Stimulated activated CD8-positive, alpha-beta memory T cell treated with anti-CD3 and anti-CD28 coated beads, Interleukin-2, amount 100 ng/mL, for 48 hours (primary cell): Measurements from ENCODE around the gene RNASEH2A.
"Not testable (repeated sequence)": the region's sequence is repeated elsewhere in the genome, so short reads cannot be mapped to it uniquely, and the experiment has no call there.

Experiments used
- DNase-seq, 2 donors: peaks; one replicate each; pipeline ENCODE4 v3.0.0-alpha.2; 2020; ENCODE audit warnings: low read depth in 2 of 2

Gene RNASEH2A

DNA sequence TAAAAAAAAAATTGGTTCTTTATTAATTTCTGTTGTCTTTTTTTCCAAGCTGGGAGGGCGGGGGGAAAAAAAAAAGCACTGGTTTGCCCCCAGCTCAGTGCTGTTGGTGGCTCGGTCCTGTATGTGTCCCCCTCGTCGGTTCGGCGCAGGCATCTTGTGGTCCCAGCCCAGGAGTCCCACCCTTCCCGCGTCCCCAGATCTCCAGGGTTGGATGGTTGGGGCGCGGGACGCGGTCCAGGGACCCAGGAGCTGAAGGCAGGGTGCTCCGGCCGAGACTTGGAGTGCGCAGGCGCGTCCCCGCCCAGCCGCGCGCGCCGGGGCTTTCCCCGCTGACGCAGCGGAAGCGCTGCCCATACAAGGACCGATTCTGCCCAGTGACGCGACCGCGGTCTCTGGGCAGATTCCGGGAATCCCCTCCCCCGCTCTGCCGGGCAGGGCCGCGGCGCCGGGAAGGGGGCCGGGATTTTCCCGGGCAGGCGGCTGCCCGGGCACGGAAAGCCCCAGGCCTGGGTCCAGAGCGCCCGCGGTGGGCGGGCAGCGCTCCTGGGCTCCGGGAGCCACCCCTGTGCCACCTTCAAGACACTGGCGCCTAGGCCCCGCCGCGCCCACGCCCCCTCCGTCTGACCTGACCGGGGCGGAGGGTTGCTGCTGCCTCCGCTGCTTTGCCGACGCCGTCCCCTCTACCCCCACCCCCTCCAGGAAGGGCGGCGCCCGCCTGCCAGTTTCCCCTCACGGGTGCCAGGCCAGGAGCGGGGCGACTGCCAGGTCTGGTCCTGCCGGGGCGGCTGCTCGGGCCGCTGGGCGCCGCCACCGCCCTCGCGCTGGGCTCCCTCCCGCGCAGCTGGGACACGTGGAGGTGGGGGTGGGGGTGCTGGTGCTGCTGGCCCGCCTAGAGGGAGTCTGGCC lies 12.8 kb upstream of the RNASEH2A start:
- peak; percentile 88 to 91 for DNase-seq

- DNase-seq, result no peak
These were observed 12.0 kb upstream of the RNASEH2A start for GRCh38 chr19:12794196-12794941.

DNA sequence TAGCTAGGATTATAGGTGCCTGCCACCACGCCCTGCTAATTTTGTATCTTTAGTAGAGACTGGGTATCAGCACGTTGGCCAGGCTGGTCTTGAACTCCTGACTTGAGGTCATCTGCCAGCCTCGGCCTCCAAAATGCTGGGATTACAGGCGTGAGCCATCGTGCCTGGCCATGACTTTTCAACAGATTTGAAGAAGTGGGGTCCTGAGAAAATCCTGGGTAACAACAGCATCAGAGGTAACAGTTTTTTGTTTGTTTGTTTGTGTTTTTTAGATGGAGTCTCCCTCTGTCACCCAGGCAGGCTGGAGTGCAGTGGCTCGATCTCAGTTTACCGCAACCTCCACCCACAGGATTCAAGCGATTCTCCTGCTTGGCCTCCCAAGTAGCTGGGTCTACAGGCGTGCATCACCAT lies 11.4 kb upstream of the RNASEH2A start:
- no peak for DNase-seq

DNA sequence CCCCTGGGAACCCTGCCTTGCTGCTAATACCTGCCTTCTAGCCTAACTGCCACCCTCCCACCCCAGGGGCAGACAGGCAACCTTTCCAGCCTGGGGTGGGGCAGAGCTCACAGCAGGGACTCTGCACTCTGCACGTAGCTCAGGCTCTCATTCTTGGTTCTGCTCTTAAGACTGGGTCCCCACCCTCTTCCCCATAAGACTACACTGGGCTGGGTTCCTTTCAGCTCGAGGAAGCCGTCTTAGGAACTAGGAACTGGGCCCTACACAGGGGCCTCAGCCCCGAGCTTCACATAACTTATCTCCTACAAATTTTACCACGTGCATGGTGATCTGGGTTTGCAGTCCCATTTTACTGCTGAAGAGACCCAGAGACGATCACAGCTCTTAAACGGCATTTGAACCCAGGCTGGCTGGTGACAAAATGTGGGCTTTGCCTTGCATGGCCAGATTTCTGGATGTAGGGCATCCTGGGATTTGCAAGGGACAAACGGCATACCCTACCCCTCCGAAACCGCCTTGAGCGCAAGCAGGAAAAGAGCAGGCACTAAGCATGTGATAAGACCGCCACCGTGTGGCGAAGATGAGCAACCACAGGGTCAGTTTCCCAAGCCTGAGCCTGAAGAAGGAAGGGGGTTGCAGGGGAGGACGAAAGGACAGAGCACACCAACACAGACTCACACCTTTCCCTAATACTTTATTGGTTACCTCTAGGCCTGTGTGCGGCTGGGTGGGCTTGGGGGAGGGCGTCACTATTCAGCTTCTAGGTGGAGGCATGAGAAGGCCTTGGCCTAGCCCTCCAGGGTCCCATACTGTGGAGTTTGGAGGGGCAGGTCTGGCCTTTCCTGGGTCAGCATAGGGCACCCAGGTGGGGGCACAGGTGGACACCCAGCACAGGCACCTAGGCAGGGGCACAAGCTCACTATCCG lies 10.0 kb upstream of the RNASEH2A start:
- DNase-seq, result peak in 1 of 2 donors; percentile 62

DNA sequence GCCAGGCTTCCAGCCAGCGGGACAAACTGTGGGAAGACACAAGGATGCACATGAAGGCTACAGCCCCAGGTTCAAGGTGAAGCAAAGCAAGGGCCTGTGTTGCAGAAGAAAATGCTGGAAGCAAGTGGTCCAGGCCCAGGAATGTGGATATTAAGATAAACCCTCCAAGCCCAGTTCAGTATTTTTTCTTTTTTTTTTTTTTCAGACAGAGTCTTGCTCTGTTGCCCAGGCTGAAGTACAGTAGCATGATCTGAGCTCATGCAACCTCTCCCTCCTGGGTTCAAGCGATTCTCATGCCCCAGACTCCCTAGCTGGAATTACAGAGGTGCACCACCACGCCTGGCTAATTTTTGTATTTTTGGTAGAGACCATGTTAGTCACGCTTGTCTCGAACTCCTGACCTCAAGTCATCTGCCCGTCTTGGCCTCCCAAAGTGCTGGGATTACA lies 9.2 kb upstream of the RNASEH2A start:
- no peak for DNase-seq

DNA sequence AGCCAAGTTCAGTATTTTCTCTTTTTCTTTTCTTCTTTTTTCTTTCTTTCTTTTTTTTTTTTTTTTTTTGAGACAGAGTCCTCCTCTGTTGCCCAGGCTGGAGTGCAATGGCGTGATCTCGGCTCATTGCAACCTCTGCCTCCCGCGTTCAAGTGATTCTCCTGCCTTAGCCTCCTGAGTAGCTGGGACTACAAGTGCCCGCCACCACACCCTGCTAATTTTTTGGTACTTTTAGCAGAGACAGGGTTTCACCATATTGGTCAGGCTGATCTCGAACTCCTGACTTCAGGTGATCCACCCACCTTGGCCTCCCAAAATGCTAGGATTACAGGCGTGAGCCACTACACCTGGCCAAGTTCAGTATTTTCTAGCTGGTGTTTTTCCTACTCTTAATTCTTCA lies 8.8 kb upstream of the RNASEH2A start:
- not testable (repeated sequence) for DNase-seq

DNA sequence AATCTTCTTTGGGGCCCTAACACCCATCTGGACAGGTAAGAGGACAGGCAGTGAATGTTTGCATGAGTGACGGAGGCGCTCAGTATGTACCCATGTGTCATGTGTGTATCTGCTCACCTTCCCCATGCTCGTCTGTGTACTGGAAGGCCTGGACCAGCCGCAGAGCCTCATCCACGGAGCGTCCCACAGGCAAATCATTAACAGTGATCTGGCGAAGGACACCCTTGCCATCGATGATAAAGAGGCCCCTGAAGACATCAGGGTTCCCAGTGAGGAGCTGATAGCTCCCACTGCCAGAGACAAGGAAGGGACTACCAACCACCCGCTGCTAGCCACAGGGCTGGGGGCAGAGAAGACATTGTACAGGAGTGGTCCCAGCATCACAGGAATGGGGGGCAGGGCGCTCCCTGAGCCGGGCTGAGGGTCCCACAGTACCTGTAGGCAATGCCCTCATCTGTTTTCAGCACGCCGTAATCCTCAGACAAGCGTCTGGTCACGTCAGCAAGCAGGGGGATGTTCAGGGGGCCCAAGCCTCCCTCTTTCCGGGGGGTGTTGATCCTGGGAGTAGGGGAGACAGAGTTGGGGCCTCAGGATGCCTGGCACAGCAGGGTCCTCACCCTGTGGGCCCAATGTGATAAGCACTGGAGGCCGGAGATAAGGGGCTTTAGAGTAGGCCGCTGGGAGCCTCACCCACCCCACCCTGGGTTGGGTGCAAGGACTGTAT lies 6.5 kb upstream of the RNASEH2A start:
- no peak for DNase-seq

DNA sequence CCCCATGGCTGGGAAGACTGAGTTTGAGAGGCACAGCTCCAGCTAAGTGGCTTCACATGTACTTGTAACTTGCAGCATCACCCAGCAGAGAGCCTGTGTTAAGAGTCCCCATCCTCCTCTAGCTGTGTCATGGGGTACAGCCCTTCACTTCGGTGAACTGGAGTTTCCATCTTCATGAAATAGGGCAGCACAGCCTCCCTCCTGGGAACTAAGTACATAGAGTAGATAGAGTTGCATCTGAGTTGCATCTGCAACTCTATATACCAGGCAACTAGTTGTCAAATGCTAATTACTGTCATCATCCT lies 6.0 kb upstream of the RNASEH2A start:
- DNase-seq, result no peak

DNA sequence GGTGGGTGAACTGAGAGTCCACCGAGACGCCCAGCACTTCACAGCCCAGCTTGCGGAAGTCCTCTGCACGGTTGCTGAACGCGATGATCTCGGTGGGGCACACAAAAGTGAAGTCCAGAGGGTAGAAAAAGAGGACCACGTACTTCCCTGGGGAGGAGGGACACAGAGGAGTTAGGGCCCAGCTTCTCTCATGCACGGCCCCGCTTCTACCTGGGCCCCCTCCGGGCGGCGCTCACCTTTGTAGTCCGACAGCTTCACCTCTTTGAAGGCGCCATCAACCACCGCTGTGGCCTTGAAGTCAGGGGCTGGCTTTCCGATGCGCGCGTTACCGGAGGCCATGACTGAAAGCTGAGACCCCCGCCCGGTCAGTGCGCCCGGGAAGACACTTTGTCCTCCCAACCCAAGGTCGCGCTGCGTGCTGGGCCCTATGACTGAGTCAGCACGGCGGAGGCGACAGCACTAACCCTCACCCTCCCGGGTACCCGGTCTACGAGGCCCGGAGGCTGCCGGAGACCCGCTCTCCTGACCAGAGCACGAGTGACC lies 5.4 kb upstream of the RNASEH2A start:
- DNase-seq, result no peak

- peak; percentile 70 to 72 for DNase-seq
These were observed 4.7 kb upstream of the RNASEH2A start, which contains the start of the genes PRDX2 and THSD8 for GRCh38 chr19:12801466-12802266. Gene PRDX2 (minus strand): TSS chr19:12801800. CDS start chr19:12801261, 539 bp downstream. Gene THSD8 (plus strand): TSS chr19:12802069. CDS start chr19:12802072, 3 bp downstream.

GRCh38 chr19:12802267-12803106 lies 3.9 kb upstream of the RNASEH2A start:
- no peak for DNase-seq

- DNase-seq, result no peak
These were observed 2.3 kb upstream of the RNASEH2A start for GRCh38 chr19:12804051-12804450.

- DNase-seq, result no peak
These were observed 8.7 kb downstream of the RNASEH2A start for GRCh38 chr19:12815088-12815487.

GRCh38 chr19:12817188-12817587 lies 10.8 kb downstream of the RNASEH2A start:
- not testable (repeated sequence) for DNase-seq

GRCh38 chr19:12817810-12818209 lies 11.4 kb downstream of the RNASEH2A start:
- not testable (repeated sequence) for DNase-seq

DNA sequence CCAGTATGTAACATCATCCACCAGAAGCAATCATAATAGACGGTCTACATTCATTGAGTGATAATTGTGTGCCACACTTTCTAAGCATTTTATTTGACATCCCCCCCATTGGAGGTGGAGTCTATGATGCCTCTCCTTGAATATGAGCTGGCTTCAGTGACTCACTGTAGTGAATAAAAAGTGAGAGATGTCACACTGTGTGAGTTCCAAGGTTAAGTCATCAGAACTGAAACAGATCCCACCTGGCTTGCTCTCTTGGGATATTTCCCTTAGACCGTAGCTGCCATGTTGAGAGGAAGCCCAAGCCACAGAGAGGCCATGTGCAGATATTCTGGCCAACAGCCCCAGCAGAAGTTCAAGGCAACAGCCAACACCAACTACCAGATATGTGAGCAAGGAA lies 15.4 kb downstream of the RNASEH2A start:
- DNase-seq, result no peak

- no peak for DNase-seq
These were observed 19.1 kb downstream of the RNASEH2A start for GRCh38 chr19:12825254-12826131.

- DNase-seq, result no peak
These were observed 22.1 kb downstream of the RNASEH2A start for GRCh38 chr19:12828494-12828893.
